Measurements from ENCODE around the gene SMIM1.
A peak's percentile ranks its signal among the peaks of the same experiment; 100 is the strongest.
"Not testable (repeated sequence)": the region's sequence is repeated elsewhere in the genome, so short reads cannot be mapped to it uniquely, and the experiment has no call there.

Gene SMIM1

GRCh38 chr1:3772715-3773571 lies at the start of gene SMIM1:
Gene SMIM1, plus strand, starts transcription at chr1:3772749. Its CDS starts 2,625 bp downstream, at chr1:3775374.
- Histone ChIP-seq H3K4me2 (ENCODE audit: low read length) (peak within 1 kb of the TSS; percentile 96), H3K9me3 (ENCODE audit: control insufficient read depth, insufficient read depth, low read length) (no peaks in the 10 kb centered on the region), H4K20me1 (ENCODE audit: control insufficient read depth, insufficient read depth, low read depth, low read length) (no peaks in the 10 kb centered on the region), H3K36me3 (ENCODE audit: control insufficient read depth, low read length) (no peaks in the 10 kb centered on the region), H3K4me3 (ENCODE audit: low read length) (peak within 1 kb of the TSS; percentile 80), H3K79me2 (ENCODE audit: control insufficient read depth, low read length) (no peaks in the 10 kb centered on the region), H3K27me3 (ENCODE audit: control insufficient read depth, low read length) (peaks cover 21% of the 10 kb centered on the region), H3K4me1 (ENCODE audit: control insufficient read depth, low read length) (peaks cover 28% of the 10 kb centered on the region), H3K27ac (ENCODE audit: low read depth, low read length) (no peak within 1 kb of the TSS), H3K9me2 (replicated peaks; ENCODE audit: control insufficient read depth, low read length) (no peaks in the 10 kb centered on the region), H3F3A (ENCODE audit: control insufficient read depth, insufficient read depth) (no peaks in the 10 kb centered on the region)
- TF ChIP-seq CTCF (IDR thresholded peaks at IDR 0.05; ENCODE audit: low read depth, low read length, poor library complexity, severe bottlenecking) (no peak), EZH2phosphoT487 (IDR thresholded peaks at IDR 0.05; ENCODE audit: borderline replicate concordance, low read length) (no peak)

- no peaks in the 10 kb centered on the region for H3K36me3 ChIP-seq (ENCODE audit: control insufficient read depth, low read length)
- H4K20me1 ChIP-seq (ENCODE audit: control insufficient read depth, insufficient read depth, low read depth, low read length) = 0 out of 2 replicates have a peak, but pooled peaks cover 6% of the 10 kb centered on the region
- H3K4me3 ChIP-seq (ENCODE audit: low read length) = no peak overlapping the region
- TF ChIP-seq EZH2phosphoT487 (IDR thresholded peaks at IDR 0.05; ENCODE audit: borderline replicate concordance, low read length) (no peak), CTCF (IDR thresholded peaks at IDR 0.05; ENCODE audit: low read depth, low read length, poor library complexity, severe bottlenecking) (no peak)
- no peak overlapping the region for H3K27ac ChIP-seq (ENCODE audit: low read depth, low read length)
- no peak overlapping the region for H3K4me2 ChIP-seq (ENCODE audit: low read length)
- no peaks in the 10 kb centered on the region for H3K79me2 ChIP-seq (ENCODE audit: control insufficient read depth, low read length)
- peaks cover 28% of the 10 kb centered on the region for H3K4me1 ChIP-seq (ENCODE audit: control insufficient read depth, low read length)
- H3K9me2 ChIP-seq (replicated peaks; ENCODE audit: control insufficient read depth, low read length) = no peaks in the 10 kb centered on the region
- H3K27me3 ChIP-seq (ENCODE audit: control insufficient read depth, low read length) = no peaks in the 10 kb centered on the region
- no peaks in the 10 kb centered on the region for H3F3A ChIP-seq (ENCODE audit: control insufficient read depth, insufficient read depth)
- H3K9me3 ChIP-seq (ENCODE audit: control insufficient read depth, insufficient read depth, low read length) = no peaks in the 10 kb centered on the region
These were observed 49.7 kb upstream of the SMIM1 start for GRCh38 chr1:3722846-3723245.

- H3K9me3 ChIP-seq (ENCODE audit: control insufficient read depth, insufficient read depth, low read length); H3K9me2 ChIP-seq (replicated peaks; ENCODE audit: control insufficient read depth, low read length); H3K36me3 ChIP-seq (ENCODE audit: control insufficient read depth, low read length); H4K20me1 ChIP-seq (ENCODE audit: control insufficient read depth, insufficient read depth, low read depth, low read length); H3K4me3 ChIP-seq (ENCODE audit: low read length); H3K79me2 ChIP-seq (ENCODE audit: control insufficient read depth, low read length); H3K27ac ChIP-seq (ENCODE audit: low read depth, low read length); H3K27me3 ChIP-seq (ENCODE audit: control insufficient read depth, low read length); H3K4me2 ChIP-seq (ENCODE audit: low read length); H3F3A ChIP-seq (ENCODE audit: control insufficient read depth, insufficient read depth): not testable (repeated sequence)
- peak; percentile 90 for TF ChIP-seq CTCF (IDR thresholded peaks at IDR 0.05; ENCODE audit: low read depth, low read length, poor library complexity, severe bottlenecking)
- peaks cover 11% of the 10 kb centered on the region for H3K4me1 ChIP-seq (ENCODE audit: control insufficient read depth, low read length)
These were observed 48.0 kb upstream of the SMIM1 start for GRCh38 chr1:3724416-3725030.
